LNCaP clone FGC (cell line): ENCODE data around the gene KIAA0408.
"Not testable (repeated sequence)": the region's sequence is repeated elsewhere in the genome, so short reads cannot be mapped to it uniquely, and the experiment has no call there.

Experiments
- DNase-seq: peaks from one replicate; pipeline ENCODE4 v3.0.0-alpha.2; 2011; ENCODE audit warnings: low read depth
- H3K4me3 ChIP-seq: 2 replicates; pipeline ENCODE4 v1.5.1; 2011; ENCODE audit warnings: mild to moderate bottlenecking, low read depth, low read length, control low read depth
- TF ChIP-seq, protein P1 (sequence below): IDR thresholded peaks from 2 replicates; pipeline ENCODE4 v1.5.1; 2012; ENCODE audit warnings: mild to moderate bottlenecking; ENCODE audit not compliant: control insufficient read depth, insufficient read depth; ENCODE audit errors: extremely low read depth

Gene KIAA0408

DNA sequence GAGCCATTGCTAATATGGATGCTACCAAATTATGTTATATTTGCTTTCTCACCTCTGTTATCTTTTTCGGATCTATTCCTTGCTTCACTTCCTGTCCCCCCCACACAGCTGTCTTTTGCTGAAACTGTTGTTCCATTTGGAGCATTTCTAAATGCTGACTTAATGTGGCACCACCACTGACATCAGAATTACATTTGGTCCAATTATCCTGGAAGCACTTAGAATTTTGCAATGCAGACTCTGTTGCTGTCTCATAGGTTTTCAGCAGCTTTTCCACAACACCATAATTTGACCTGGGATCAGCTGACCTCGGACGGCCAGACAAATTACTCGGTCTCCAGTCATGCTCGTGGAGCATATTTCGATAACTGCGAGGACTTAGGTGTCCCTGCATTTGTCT is 12.8 kb downstream of the KIAA0408 start:
- DNase-seq, result no peak
- no peak overlapping the region for H3K4me3 ChIP-seq
- TF ChIP-seq, protein P1, sequence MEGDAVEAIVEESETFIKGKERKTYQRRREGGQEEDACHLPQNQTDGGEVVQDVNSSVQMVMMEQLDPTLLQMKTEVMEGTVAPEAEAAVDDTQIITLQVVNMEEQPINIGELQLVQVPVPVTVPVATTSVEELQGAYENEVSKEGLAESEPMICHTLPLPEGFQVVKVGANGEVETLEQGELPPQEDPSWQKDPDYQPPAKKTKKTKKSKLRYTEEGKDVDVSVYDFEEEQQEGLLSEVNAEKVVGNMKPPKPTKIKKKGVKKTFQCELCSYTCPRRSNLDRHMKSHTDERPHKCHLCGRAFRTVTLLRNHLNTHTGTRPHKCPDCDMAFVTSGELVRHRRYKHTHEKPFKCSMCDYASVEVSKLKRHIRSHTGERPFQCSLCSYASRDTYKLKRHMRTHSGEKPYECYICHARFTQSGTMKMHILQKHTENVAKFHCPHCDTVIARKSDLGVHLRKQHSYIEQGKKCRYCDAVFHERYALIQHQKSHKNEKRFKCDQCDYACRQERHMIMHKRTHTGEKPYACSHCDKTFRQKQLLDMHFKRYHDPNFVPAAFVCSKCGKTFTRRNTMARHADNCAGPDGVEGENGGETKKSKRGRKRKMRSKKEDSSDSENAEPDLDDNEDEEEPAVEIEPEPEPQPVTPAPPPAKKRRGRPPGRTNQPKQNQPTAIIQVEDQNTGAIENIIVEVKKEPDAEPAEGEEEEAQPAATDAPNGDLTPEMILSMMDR, result no peak

DNA sequence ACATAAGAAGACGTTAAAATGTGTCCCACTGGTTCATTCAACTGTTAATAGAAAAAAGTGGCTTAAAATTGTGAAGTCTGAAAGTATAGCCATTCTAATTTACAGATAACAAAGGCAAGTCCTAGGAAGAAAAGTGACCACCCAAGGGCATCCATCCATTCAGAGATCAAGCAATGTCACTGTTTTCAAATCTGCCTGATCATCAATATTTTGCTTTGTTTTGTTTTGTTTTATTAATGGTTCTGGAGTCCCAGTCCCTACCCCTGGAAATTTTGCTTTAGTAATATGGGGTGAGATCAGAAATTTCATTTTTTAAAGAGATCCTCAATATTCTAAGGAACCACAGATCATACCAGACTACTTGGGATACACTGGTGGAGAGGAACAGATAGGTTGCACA is 17.3 kb downstream of the KIAA0408 start:
- H3K4me3 ChIP-seq, result no peak overlapping the region
- no peak for DNase-seq
- TF ChIP-seq, protein P1, result no peak

GRCh38 chr6:127439718-127440117 is 19.5 kb downstream of the KIAA0408 start:
- no peak overlapping the region for H3K4me3 ChIP-seq
- no peak for DNase-seq
- TF ChIP-seq, protein P1, result no peak

DNA sequence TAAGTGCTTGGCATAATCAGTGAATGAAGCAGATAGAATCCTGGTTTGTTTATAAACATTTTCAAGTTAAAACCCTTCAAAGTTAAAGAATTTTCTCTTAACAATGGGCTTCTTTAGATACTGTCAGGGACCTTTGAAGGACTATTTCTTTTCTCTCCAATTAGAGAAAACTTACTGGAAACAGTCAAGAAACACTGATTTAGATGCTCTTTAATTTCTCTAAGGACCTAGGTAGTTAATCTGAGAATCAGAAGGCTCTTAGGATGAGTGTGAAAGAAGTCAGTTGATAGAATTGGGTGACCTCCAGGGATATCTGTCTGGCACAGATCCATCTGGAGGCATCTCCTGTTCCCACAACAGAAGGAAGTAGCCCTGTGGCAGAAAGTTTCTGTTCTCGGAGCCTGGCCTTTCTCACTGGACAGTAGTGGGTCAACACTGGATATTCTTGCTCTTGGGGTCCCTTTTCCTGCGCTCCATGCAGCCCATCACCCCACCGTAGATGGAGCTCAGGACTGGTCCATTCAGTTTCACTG is 22.5 kb downstream of the KIAA0408 start:
- no peak for DNase-seq
- H3K4me3 ChIP-seq, result no peak overlapping the region
- TF ChIP-seq, protein P1, result no peak

DNA sequence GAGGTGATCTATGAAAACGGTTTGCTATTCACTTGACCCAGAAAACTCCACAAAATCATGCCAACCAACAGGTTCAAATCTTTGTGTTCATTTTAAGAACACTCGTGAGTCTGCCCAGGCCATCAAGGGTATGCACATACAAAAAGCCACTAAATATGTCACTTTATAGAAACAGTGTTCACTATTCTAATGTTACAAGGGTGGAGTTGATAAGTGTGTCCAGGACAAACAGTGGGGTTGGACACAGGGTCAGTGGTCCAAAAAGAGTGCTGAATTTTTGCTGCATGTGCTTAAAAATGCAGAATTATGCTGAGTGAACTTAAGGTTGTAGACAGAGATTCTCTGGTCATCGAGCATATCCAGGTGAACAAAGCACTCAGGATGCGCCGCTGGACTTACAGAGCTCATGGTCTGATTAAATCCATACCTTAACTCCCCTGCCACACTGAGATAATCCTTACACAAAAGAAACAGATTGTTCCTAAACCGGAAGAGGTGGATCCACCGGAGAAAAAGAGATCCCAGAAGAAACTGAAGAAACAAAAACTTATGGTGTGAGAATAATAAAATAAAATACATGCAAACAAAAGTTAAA is 23.5 kb downstream of the KIAA0408 start:
- no peak overlapping the region for H3K4me3 ChIP-seq
- TF ChIP-seq, protein P1, result no peak
- no peak for DNase-seq

DNA sequence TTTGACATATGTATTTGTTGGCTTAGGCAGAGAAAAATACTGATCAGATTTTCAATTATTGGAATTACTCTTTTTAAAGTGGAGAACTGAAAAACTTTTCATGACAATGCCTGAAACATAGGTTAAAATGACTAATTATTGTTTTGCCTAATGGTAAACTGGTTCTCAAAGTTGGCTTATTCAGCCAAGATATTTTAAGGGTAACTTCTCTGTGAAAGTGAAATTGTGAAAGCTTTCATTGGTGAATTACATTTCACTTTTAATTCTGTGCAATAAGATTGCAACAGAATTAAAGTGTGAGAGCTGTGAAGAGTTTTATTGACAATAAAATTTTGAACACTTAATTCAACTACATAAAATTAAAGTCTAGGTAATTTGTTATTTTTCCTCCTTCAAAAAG is 24.5 kb downstream of the KIAA0408 start:
- TF ChIP-seq, protein P1, result no peak
- H3K4me3 ChIP-seq, result no peak overlapping the region
- DNase-seq, result no peak

GRCh38 chr6:127428562-127428961 is 30.6 kb downstream of the KIAA0408 start:
- DNase-seq, H3K4me3 ChIP-seq: not testable (repeated sequence)
